ENCODE measurements around the gene LAMB3.
A peak's percentile ranks its signal among the peaks of the same experiment; 100 is the strongest.

LAMB3 gene

DNA sequence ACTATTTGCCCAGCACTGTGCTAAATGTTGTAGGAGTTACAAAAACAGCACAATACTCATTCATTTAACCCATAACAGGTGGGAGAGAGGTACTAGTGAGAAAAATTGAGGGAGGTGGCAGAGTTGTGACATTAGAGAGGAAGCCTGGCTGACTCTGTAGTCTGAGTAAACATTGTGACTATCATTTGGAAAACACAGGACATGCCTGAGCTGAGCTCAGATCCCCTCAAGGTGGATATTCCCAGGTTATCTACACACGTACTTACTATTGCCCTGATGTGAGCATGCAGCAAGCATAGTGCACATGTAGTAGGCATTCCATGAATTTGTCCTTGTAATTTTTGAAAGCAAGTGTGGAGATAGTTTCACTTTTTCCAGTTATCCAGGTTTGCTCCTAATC, 57.8 kb downstream of the LAMB3 start:
- no peak for DNase-seq

DNA sequence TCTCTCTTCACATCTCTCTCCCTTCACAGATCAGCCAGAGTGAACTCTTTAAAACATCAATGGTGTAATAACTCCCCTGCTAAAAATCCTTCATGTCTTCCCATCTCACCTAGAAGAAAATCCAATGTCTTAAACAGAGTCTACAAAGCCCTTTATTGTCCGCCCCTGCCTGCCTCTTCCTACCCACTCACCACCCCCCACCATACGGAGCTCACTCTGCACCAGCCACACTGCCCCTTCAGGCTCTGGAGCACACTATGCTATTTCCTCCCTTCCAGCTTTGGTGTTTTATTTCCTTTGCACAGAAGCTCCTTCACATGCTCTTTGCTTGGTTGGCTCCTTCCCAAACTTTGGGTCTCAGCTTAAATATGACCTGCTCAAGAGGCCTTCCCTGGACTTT, 58.5 kb downstream of the LAMB3 start:
- DNase-seq = no peak

DNA sequence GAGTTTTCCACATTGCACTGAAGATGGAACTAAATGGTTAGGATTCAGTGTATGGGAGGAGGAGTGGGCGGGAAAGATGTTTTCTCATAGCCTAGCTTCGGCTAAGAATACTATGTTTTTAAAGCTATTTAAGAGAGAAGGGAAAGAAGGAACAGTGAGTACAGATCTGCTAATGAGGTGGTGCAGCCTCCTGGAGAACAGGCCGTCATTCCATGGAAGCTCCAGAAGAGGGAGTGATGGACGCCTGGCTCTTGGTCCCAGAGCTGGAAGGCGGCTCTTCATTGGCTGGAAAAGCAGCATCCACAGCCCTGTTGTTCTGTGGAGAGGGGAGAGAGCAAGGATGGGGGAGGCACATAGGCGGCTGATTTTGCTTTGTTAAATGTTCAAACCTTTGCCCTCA, 61.8 kb downstream of the LAMB3 start:
- peak; percentile 10 for DNase-seq

DNA sequence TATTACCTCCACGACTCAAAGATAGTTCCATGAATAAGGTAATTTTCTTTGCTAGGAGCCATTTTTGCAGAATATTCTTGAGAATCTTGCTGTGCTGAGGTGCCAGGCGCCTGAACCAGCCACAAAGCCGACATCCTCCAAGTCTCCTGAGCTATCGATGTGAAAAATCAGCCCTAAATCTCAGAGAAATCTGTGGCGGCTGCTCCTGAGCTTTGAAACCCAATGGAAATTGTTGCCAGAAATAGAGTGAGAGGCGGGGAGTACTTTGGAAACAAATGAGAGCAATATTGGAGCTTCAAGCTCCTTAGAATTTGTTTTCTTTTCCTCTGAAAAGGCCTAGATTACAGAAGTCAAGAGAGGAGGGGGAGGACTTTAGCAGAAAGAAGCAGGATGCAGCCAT, 62.4 kb downstream of the LAMB3 start:
- no peak for DNase-seq

DNA sequence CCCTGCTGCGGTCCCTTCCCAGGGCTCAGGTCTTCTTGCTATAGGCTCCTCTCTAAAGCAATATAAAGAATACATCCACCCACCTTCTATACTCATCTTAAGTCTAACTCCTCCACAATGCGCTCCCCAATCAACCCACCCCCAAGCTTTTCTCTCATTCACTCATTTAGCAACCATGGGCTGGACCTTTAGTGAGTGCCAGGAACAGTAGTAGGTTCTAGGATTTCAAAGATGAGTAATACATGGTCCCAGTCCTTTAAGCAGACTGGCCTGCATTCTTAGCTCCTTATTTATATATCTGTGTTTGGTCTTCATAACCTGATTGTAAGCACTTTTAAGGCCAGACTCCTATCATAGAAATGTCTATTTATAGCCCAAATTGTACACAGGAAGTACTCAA, 62.8 kb downstream of the LAMB3 start:
- DNase-seq = no peak

DNA sequence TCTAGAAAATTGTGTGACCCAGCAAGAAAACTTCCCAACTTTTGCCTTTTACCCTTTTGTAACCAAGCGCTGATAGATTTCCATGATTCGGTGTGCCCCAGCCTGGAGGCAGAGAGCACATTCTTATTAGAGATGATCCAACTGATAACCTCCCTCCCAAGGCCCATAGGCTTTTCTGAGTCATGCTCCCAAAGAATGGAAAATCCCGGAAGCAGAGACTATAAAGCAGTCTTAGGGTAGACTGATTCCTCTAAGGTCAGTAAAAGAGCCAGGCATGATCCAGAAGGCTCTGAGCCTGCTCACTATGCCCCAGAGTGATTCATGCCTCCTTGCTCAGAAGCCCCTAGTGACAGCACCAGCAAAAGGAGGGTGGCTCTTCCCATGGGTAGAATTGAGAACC, 64.4 kb downstream of the LAMB3 start:
- DNase-seq = no peak

DNA sequence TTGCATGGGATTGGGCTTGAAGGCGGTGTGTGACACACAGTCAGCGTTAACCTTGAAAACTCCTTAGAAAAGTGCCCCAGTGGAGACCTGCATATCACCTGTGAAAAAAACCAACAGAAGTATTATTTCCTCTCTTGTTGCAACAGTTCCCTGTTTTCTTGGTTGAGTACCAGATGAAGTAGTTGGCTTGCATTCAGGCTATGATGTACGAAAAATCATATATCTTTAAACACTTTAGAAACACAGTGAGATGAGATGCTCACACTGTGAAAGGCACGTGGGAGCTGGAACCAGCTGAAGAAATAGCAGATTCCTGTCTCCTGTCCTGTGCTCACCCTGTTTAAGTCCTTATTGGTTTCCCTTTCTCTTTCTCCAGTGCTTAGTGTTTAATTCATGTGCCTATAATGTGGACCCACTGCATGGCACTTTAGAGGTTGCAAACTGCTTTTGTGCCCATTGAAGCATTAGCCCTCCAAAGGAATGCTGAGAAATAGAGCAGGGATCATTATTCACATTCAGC, 65.9 kb downstream of the LAMB3 start:
- DNase-seq = no peak

DNA sequence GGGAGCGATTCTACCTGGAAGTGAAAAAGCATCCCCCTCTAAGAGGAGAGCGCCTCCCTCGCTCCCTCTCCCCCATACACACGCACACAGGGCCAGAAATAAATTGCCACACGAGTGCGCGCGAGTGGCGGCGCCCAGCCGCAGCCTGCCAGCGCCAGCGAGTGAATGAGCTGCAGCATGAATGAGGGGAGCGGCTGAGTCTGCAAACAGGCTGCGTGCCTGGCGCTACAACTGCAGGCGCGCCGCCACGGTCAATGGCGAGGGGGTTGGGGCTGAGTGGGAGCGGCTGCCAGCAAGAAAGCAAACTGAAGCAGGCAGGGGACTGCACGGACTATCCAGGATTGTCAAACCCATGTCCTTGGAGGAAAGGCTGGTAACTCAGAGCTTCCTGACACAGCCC, 66.6 kb downstream of the LAMB3 start:
- peak; percentile 15 for DNase-seq

DNA sequence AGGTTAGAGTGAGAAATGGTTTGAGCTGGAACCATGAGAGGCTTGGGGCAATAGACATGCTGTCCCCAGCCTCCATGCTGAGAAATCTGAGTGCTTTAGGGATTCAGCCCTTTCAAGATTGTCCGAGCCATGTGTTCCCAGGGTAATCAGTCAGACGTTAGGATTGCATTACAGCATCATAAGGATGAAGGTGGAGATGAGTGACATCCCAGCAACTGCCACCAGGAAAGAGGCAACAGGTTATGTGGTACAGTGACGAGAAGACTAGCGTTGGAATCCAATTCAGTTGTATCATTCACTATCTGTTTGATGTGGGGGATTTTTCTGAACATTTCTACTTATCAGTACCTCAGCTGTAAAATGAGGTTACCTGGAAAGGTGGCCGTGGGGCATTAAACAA, 67.0 kb downstream of the LAMB3 start:
- DNase-seq = no peak

DNA sequence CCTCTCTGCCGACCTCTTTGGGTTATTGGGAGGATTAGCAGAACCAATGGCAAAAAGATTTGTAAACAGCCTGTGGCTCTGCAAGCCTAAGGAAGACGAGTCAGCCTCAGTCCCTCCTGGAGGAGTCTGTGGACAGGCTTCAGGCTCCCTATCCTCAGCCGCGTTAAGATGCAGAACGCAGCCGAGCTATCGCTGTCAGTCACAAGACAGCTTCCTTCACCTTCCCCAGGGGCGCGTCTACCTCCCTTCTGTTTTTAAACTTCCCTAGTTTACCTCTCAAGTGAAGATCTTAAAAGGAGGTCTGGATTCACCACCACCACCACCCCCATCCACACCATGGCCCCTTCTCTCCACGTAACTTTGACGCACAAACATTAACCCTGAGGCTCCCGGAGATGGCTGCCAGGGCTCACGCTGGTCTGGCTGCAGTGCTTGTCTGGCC, 68.0 kb downstream of the LAMB3 start:
- no peak for DNase-seq

DNA sequence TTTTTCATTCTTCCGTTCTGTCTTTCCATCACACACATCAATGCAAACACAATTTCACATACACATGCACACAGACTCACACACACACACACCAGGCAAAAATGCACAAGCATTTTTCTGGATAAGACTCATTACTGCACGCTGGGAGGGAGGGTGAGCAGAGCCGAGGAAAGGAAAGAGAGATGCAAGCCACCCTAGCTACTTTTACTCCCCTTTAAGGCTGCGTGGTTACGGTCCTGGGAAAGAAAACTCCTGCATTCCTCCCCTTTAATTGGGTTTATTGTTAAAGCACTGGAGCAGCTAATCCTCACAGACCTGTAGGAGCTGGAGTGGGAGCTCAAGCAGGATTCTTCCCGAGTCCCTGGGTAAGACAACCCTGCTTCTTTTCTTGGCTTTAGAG, 68.8 kb downstream of the LAMB3 start, which contains the start of gene CAMK1G:
Gene CAMK1G, plus strand, starts transcription at position 307 of the 400 bp plus-strand sequence. CDS start 11,270 bp downstream, outside the sequence.
- peak; percentile 80 for DNase-seq

DNA sequence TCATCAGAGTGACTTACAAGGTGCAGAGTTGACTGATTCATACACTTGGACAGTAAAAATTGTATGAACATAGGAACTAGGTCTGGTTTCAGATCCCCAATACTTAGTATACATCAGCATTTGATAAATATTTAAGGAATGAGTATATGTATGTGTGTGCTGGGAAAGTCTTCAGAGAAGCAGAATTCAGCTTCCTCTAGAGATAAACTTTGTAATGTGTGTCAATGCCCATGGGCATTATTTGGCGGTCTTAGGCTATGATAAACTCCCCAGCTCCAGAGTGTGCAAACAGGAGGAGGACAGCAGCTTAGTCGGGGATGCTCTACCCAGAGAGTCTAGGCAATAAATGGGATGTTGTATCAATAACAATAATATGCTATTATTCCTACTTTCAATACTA, 71.6 kb downstream of the LAMB3 start:
- no peak for DNase-seq

DNA sequence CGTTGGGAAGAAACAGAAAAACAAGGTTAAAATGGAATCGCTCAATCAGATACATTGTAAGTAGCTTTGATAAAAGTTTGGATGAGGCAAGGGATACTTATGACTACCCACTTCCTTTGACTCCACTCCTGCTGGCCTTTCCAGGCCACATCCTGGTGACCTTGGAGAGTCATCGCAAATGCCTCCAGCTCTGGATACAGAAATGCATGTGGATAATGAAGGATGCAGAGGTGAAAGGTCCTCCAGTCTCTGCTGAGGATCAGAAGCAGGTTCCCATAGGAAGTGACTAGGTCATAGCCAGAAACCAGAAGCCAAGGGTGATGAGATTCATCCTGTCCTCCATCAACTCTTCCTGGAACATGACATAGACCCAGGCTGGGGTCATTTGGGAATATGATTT, 74.9 kb downstream of the LAMB3 start:
- no peak for DNase-seq

DNA sequence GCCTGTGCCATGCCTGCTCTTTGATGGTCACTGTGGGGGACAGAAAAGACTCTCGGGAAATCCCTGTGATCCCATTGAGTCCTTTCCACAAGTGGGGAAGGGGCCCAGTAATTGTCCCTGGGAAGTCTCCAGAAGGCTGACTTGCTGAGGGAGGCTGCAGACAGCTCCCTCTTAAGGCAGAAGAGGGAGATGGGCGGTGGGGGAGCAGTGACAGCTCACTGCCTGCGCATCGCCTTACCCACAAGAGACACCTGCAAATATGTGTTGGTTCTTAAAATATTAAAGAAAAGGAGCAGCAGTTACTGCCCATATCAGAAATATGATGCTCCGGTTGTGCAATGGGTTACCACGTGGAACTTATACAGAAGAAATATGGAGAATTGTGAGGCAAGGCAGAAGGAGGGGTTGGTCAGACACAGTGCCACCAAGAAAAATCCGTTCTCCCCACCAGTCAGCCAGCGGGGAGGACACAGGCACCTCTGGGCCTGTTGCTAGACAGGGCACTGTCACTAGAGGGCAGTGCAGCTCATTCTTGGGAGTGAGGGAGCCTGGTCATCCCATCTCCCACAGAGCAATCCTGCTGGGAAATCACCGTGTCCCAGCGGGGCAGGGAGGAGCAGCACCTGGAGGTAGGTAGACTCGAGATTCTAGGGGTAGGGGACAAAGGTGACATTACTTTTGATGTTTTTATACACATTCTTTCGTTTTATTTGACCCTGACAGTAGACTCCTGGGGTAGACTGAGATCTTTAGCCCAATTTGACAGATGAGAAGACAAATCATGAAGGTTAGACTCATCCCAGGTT, 75.6 kb downstream of the LAMB3 start:
- peak; percentile 64 for DNase-seq

DNA sequence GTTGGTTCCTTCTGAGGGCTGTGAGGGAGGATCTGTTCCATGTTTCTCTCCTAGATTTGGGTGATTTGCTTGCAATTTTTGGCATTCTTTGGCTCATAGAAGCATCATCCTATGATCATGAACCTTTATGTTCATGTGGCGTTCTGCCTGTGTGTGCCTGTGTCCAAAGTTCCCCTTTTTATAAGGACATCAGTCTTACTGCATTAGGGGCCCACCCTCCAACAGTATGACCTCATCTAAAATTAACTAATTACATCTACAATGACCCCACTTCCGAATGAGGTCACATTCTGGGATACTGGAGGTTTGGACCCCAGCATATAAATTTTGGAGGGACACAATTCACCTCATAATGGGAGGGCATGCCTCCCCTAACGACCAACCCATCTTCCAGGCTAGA, 81.5 kb downstream of the LAMB3 start:
- DNase-seq = no peak

DNA sequence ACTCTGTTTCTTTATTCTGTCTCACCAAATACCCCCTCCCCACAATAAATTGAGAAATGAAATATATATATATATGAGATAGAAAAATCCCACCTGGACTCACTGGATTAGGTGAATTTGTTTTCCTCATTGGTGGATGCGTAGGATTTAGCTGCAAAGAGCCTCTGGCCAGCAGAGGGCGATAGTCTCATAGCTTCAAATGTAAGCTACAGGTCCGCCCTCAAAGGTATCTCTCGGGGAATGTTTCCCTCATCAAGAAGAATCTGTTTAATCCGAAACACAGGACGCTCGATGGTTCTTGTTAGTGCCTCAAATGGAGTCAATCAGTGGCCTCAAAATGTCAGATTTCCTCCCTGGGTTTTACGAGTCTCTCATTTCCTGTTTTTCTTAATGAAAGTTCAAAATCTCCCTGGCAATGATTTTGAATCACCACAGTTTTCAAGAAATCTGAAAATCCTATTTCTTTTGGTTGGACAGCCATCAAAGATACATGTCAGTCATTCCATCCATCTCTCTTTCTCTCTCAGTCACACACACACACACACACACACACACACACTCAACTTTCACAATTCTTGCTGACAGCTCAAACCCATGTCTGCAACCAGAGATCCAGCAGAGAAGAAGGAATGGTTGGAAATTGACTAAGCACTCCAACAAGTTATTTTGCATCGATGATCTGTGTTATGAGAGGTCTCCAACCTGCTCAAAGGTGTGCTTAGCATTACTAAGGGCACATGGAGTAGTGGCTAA, 82.6 kb downstream of the LAMB3 start:
- peak; percentile 46 for DNase-seq

DNA sequence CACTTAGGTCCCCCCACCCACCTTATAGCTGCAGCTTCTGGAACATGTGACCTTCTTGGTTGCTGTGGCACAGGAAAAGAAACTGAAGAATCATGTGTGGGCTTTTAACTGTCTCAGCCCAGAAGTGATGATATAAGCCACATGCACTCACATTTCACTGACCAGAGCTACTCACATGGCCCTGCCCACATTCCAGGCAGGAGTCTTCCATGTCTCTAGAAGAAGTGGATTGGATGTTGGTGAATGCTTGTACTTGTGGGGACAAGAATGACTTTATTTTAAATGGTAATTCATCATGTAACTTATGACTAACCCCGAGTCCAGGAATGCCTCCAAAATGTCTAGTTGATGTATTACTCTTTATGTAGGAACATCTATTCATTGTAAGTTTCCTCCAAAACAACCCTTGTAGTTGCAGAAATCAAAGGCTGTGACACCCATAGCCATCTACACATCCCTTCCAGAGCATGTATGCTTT, 84.5 kb downstream of the LAMB3 start:
- DNase-seq = peak; percentile 42

DNA sequence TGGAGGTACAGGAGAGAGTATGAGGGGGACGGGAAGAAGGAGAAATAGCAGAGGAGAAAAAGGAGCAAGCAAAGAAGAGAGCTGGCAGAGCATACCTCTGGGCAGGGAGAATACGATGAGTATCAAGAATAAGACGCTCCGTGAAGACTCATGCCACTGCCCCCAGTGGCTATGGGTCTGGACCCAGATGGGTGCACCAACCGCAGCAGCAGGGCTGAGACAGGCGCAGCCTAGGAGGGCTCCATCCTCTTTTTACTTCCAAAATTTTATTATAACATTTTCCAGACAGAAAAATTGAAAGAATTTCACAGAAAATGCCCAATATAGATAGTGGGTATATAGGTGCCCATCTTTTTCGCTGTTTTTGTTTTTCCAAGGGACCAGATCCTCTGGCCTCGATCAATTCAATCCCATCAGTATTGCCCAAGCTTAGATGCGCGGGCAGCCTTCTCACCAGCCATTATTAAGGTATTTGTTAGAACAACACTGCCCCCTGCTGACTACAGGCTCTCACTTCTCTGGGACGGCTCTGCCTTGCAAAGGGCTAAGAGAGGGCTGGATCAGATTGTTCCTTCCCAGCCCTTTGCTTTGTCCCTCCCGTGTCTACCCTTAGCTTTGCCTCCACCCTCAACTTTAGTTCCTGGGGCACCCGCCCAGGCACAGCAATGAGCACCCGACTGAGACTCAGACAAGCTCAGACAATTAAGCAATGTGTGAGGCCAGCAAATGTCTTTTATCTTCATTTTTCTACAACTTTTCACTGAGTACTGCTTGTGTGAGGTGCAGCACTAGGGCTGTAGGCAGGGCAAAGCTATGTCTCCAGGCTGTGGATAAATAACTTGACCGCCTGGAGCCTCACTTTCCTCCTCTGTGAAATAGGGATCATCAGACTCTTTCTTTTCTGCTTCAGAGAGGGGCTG, 86.2 kb downstream of the LAMB3 start:
- peak; percentile 71 for DNase-seq

Measured in kidney glomerular epithelial cell (primary cell).